Measurements from ENCODE around the gene WNT9B. TPM values are rescaled to one million over a fixed set of nuclear protein-coding genes. Genes with fewer than 3 reads are reported as not detected.
A peak's percentile ranks its signal among the peaks of the same experiment; 100 is the strongest.

Gene WNT9B, protein sequence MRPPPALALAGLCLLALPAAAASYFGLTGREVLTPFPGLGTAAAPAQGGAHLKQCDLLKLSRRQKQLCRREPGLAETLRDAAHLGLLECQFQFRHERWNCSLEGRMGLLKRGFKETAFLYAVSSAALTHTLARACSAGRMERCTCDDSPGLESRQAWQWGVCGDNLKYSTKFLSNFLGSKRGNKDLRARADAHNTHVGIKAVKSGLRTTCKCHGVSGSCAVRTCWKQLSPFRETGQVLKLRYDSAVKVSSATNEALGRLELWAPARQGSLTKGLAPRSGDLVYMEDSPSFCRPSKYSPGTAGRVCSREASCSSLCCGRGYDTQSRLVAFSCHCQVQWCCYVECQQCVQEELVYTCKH
- polyA plus RNA-seq (ENCODE audit: insufficient read length in 3 of 3), result 10 to 100 TPM in 1 of 3 donors, 1 to 10 TPM in 2; 4.6 to 11.3 (median 7.9) TPM
- long read RNA-seq, donor 1, partial matches to known transcripts, result 0 of 4 reads
- long read RNA-seq, donor 1, other reads (novel, unspliced or antisense), result 0 of 4 reads
- long read RNA-seq, donor 2, partial matches to known transcripts, result 0 of 2 reads
- long read RNA-seq, donor 2, other reads (novel, unspliced or antisense), result 0 of 2 reads
- long read RNA-seq, donor 3, partial matches to known transcripts, result 0 of 3 reads
- long read RNA-seq, donor 3, other reads (novel, unspliced or antisense), result 0 of 3 reads
- long read RNA-seq, donor 4, partial matches to known transcripts, result 0 of 3 reads
- long read RNA-seq, donor 4, other reads (novel, unspliced or antisense), result 0 of 3 reads
- long read RNA-seq, donor 5, result 0 reads
- long read RNA-seq, donor 6, partial matches to known transcripts, result 0 of 6 reads
- long read RNA-seq, donor 6, other reads (novel, unspliced or antisense), result 0 of 6 reads
- long read RNA-seq, donor 7, partial matches to known transcripts, result 0 of 4 reads
- long read RNA-seq, donor 7, other reads (novel, unspliced or antisense), result 0 of 4 reads
- long read RNA-seq, donor 8, result 0 reads
- long read RNA-seq, donor 9, partial matches to known transcripts, result 0 of 2 reads
- long read RNA-seq, donor 9, other reads (novel, unspliced or antisense), result 0 of 2 reads
- long read RNA-seq, donor 10, partial matches to known transcripts, result 0 of 1 reads
- long read RNA-seq, donor 10, other reads (novel, unspliced or antisense), result 0 of 1 reads
- long read RNA-seq, donor 11, result 0 reads
- long read RNA-seq, donor 12, transcript WNT9B-201 (4 exons, 1,376 nt), result major isoform, 6 of 7 reads
- long read RNA-seq, donor 12, partial matches to known transcripts, result 0 of 7 reads
- long read RNA-seq, donor 12, other reads (novel, unspliced or antisense), result 0 of 7 reads
- long read RNA-seq, donor 13, result 0 reads
- long read RNA-seq, donor 14, partial matches to known transcripts, result 0 of 4 reads
- long read RNA-seq, donor 14, other reads (novel, unspliced or antisense), result 0 of 4 reads
- long read RNA-seq, donor 15, partial matches to known transcripts, result 0 of 2 reads
- long read RNA-seq, donor 15, other reads (novel, unspliced or antisense), result 0 of 2 reads
- long read RNA-seq, donor 16, partial matches to known transcripts, result 0 of 4 reads
- long read RNA-seq, donor 16, other reads (novel, unspliced or antisense), result 0 of 4 reads

DNA sequence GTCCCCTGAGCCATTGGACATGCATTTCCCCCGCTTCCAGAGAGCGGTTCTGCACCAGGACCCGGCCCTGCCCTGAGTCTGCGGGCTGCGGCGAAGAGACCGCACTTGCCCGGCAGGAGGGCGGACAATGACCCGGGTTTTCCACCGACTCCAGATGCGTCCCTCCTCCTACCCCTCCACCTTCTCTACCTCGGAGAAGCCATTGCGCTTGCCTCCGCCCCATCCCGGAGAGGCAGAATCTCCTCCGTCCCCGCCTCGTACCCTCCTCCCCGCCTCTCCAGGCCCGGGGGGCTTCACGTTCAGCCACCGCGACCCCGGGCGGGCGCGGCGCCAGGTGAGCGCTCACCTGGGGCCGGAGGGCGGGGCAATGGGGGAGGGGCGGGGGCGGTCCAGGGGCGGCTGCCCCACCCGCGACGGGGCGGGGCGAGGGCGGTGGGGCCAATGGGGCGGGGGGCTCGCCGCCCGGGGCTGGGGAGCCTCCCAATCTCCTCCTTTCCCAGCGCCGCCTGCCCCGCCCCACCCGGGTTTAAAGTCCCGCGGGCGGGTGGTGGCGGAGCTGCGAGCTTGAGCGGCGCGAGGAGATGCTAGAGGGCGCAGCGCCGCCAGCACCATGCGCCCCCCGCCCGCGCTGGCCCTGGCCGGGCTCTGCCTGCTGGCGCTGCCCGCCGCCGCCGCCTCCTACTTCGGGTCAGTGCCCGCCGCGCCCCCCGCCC, at the start of gene WNT9B:
TSS of gene WNT9B (plus strand) at position 555 of the 713 bp plus-strand sequence. CDS start at position 611, 56 bp downstream.
- peak in 5 of 11 donors; percentile 24 to 70 (median 41) for DNase-seq (ENCODE audit: extremely low read depth in 1 of 11, low read depth in 9 of 11, low spot score in 4 of 11)

DNA sequence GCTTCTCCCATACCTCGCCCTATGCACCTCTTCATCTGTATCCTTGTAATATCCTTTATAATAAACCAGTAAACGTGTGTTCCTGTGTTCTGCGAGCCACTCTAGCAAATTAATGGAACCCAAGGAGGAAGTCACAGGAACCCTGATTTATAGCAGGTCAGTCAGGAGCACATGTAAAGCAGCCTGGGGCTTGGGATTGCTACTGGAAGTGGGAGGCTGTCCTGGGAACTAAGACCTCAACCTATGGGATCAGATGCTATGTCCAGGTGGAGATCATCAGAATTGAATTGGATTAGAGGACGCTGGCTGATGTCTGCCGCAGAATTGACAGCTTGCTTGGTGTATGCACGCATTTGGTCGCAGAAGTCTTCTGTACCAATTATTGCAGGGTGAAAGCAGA, 48.6 kb upstream of the WNT9B start:
- DNase-seq (ENCODE audit: extremely low read depth in 1 of 11, low read depth in 9 of 11, low spot score in 4 of 11), result no peak

DNA sequence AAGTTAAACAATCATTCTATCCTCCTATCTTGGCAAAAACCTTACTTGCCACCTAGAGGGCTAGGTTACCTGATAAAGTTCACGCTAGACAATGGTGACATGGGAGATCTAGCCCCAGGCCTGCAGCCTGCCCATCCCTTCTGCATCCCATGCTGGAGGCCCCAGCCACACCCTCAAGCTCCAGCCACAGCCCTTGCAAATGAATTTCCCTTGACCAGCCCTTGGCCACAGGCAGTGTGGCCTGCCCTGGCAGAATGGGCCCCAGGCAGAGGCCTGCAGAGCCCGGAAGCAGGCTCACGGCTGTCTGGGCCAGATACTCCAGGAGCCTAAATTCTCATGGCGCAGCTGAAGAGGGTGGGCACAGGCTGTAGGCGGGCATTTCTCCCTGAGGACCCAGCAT, 47.8 kb upstream of the WNT9B start:
- DNase-seq (ENCODE audit: extremely low read depth in 1 of 11, low read depth in 9 of 11, low spot score in 4 of 11), result no peak

DNA sequence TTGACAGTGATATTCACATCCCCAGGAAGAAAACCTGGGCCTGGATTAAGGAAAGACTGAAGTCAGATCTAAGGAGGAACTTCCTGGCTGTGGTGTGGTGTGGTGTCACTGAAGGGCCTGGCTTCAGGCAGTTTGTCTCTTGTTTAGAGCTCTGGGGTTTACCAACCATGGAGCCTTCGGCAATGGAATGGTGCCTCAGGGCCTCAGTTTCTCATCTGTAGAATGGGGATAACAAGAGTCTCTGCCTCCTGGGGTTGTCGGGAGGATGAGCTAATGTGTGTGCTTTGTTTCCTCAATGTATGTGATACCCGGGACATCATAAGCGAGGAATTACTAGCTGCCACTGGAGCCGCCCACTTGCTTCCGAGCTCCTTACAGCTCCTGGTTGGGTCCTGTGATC, 45.6 kb upstream of the WNT9B start:
- no peak for DNase-seq (ENCODE audit: extremely low read depth in 1 of 11, low read depth in 9 of 11, low spot score in 4 of 11)

DNA sequence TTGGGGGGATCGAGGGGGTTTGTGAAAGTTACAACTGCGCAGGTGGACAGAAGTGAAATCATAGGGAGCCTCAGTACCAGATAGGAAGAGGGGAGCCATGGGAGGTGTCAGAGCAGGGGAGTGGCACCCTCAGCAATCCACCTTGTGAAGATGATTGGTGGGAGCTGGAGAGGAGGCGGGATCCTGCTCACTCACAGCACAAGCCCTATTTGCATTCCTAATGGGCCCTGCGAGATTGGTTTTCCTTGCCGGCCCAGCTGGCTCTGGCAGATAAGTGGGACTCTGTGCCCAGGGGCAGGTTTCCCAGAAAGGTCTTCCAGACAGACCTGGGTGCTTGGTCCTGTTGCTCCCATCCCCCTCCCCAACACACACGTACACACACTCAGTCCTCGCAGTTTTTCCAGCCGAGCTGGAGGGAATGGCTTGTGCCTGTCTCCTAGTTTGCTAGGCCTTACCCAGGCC, 42.2 kb upstream of the WNT9B start:
- DNase-seq (ENCODE audit: extremely low read depth in 1 of 11, low read depth in 9 of 11, low spot score in 4 of 11), result no peak

DNA sequence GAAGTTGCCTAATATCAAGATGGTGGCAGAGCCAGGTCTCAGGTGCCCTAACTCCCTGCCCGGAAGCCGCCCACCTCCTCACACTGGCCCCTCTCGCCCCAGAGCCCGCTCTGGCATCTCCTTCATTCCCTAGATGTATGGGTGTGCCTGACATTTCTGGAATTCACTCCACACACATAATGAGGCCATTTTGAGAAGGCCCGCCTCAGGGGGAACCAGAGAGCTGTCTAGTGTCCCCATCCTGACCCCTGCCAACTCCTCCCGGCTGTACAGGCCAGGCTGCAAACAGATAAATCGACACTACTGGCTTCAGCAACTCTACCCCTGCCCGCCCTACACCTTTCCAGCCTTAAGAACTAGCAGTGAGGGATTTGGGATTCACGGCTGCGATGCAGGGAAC, 40.5 kb upstream of the WNT9B start:
- no peak for DNase-seq (ENCODE audit: extremely low read depth in 1 of 11, low read depth in 9 of 11, low spot score in 4 of 11)

DNA sequence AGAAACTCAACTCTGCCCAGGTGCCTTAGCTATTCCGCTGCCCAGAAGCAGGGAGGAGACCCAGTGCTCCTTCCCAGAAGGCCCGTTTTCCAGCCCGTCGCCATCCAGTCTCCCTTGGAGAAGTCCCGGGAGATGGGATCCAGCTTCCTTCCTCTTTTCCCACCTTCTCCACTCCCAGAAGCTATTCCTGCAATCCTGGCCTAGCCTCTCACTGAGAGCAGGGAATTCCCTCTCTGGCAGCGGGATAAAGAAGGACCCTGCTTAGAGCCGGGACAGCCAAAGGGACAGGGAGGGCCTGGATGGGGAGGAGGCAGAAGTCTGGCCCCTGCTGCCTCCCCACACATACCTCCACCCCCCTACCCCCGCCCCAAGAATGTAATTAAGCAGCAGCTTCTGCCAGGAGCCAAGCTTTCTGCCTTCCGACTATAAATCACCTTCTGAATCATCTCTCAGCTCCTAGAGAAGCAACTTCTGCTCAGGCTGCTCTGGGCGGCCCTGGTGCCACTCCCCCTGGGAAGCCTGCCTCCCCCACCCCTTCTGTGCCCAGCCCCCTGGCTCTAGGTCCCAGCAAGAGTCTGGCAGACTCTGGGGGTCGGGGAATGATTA, 39.3 kb upstream of the WNT9B start:
- DNase-seq (ENCODE audit: extremely low read depth in 1 of 11, low read depth in 9 of 11, low spot score in 4 of 11), result peak in 6 of 11 donors; percentile 15 to 52 (median 32)

DNA sequence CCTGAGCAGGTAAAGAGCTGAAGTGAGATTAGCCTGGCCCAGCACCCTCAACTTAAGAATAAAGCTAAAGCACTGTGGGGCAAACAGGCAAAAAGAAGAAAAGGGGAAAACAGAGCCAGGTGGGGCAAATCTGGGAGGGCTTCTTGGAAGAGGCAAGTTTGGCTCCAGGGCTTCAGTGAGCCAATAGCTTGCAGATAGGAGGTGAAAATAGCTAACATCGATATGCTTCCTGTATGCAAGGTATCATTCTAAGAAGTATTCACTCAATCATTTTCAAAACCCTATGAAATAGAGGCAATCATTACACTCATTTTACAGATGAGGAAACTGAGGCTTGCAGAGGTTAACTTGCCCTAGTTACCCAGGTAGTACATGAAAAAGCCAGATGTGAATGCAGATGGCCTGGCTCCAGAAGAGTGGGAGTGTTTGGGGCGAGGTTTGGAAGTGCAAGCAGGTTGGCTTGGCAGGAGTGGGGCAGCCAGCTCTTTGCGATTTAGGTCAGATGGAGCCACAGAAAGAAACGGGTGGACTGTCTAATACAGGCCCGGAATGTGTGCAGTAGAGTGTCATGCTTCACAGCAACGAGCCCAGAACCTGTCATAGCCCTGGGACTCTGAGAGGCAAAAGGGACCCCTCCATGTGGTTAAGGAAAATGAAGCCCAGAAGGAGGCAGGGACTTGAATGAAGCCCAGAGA, 38.6 kb upstream of the WNT9B start:
- no peak for DNase-seq (ENCODE audit: extremely low read depth in 1 of 11, low read depth in 9 of 11, low spot score in 4 of 11)

DNA sequence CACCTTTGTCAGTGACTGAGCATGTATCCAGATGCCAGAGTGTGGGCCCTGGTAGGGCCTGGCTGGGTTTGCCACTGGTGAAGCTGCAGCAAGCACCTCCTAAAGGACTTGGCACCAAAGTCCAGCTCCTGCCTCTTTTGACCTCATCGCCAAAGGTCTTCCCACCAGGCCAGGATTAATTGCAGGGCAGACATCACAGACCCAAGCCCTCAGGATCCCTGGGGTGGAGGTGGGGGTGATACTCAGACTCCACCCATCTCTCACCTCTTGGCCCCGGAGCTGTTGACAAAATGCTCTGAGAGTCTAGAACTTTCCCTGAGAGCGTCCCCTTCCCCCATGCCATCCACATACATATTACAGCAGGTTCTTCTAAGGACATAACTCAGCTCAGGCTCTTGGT, 37.5 kb upstream of the WNT9B start:
- DNase-seq (ENCODE audit: extremely low read depth in 1 of 11, low read depth in 9 of 11, low spot score in 4 of 11), result no peak

DNA sequence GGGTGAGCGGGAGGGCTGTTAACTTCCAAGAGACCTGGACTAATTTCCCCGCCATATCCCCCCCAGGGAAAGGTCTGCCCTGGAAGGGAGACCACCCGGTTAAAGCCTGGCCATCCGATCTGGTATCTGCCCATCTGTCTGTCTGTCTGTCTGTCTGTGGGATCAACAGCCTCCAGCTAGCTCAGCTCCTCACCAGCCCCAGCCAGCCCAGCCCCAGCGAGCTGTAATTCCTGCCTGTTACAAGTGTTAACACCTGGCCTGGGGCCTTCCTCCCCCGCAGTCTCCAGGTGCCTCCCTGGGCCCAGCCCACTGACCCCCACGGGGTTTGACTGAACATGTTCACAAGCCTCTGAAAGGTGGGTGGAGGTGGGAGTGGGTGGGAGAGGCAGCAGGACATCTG, 36.9 kb upstream of the WNT9B start:
- DNase-seq (ENCODE audit: extremely low read depth in 1 of 11, low read depth in 9 of 11, low spot score in 4 of 11), result no peak

DNA sequence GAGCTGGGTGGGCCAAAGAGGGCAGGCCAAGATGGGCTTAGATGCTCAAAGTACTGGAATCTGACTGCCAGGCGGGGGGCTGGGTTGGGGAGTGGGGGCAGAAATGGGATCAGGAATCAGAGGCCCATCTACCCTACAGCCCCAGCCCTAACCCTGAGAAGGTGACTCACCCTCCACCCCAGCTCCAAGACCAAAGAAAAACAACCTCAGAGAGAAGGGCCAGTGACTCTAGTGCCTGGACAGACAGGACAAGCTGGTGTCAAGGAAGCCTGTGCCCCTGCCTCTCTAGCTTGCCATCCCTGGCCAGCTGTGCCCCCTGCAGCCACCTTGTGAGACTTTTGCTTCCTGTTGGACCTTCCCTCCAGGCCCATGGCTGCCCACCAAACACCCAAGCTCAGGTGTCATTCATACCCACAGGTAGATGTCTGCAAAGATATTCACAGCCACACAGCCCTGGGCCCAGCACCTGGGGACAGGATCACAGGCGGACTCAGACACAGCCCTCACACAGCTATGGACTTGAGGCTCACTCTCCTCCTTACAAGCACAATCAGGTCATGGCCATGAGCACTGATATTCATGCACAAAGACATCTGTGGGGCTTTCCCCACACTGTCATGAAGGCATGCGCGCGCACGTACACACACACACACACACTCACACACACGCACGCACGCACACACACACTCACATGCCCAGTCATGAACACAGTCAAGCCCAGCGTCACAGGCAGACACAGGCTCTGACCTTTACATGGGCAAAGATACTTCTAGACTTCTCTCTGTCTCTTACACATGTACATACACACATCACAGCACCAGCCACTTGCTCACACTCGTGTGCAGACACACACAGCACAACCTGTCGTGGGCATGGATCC, 35.7 kb upstream of the WNT9B start:
- DNase-seq (ENCODE audit: extremely low read depth in 1 of 11, low read depth in 9 of 11, low spot score in 4 of 11), result no peak

DNA sequence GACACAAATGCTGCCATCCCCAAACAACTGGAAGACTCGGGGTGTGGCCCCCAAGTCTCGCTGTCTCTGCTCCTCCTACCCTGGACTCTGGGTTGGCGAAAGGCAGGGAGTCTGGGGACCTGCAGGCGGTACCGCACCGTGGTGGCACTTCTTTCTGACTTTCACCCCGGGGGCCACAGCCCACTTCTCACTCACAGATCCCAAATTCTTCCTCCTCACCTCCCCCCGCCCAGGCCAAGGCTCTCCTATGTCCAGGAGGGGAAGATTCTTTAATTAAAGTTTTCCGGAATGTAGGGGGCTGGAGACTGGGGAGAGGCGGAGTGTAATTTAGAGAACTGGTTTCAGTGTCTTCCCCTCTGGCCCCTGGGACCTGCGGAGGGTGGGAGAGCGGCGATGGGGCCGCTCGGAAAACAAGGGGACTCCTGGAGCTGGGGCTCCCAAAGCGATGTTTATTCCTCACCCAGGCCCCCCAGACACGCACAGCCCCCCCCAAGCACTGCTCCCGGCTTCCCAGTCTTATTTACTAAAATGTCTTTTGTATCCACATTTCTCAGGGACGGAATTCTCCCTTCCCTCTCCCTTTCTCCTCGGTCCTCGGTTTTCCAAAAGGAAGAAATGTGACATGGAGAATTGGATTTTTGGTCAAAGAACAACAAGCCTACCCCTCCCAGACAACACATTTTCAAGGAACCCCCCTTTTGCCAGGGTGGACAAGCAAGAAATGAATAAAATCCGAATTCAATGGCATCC, 34.1 kb upstream of the WNT9B start:
- no peak for DNase-seq (ENCODE audit: extremely low read depth in 1 of 11, low read depth in 9 of 11, low spot score in 4 of 11)

DNA sequence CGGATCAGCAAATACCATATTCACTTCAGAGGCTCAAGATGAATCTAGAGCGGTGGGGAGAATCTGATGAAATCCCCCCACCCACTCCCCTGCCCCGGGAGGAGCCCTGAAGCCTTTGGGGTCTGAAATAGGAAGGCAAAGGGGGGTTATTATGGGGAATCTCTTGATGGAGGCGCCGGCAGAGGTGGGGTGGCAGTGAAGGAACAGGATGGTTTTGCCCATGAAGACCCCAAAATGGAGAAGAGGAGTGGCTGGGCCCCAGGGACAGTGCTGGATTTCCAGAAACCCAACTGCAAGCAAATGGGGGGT, 33.5 kb upstream of the WNT9B start:
- DNase-seq (ENCODE audit: extremely low read depth in 1 of 11, low read depth in 9 of 11, low spot score in 4 of 11), result no peak

DNA sequence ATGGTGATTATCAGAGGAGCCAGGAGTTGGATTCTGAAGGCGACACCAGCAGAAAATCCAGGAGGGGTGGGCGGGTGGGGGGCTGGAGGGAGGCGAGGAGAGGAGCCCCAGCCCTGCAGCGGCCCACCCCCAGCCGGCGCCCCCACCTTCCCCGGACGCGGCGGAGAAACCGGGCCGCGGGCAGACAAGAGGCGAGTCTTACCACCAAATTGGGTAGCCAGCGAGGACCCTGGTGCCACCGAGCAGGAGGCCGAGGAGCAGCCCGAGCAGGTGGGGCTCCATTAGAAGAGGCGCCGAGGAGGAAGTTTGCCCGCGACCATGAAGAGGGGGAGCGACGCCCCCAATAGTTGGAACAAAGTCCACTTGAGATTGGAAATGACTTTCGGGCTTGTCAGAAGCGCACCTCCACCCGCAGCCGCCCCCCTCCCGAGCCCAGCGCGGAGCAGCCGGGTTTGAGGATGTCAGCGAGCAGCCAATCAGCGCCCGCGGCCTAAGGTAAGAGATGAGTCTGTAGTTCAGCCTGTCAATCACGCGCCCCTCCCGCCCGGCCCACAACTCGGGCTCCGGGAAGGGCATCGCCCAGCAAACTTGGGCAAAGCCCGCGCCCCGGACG, 33.0 kb upstream of the WNT9B start, which contains the start of gene WNT3:
TSS of gene WNT3 (minus strand) at position 377 of the 613 bp plus-strand sequence. CDS start at position 282, 95 bp downstream.
- no peak for DNase-seq (ENCODE audit: extremely low read depth in 1 of 11, low read depth in 9 of 11, low spot score in 4 of 11)
